GM21390 (cell line): Measurements from ENCODE around the gene RIMBP2.
A peak's percentile ranks its signal among the peaks of the same experiment; 100 is the strongest.

Experiments used
- ATAC-seq: cut with Tn5 transposase; IDR thresholded peaks from one replicate; pipeline ENCODE4 v1.9.1; 2021; ENCODE audit not compliant: unreplicated experiment

The RIMBP2 gene

GRCh38 chr12:130398100-130398848, 317.8 kb downstream of the RIMBP2 start:
- no peak for ATAC-seq

DNA sequence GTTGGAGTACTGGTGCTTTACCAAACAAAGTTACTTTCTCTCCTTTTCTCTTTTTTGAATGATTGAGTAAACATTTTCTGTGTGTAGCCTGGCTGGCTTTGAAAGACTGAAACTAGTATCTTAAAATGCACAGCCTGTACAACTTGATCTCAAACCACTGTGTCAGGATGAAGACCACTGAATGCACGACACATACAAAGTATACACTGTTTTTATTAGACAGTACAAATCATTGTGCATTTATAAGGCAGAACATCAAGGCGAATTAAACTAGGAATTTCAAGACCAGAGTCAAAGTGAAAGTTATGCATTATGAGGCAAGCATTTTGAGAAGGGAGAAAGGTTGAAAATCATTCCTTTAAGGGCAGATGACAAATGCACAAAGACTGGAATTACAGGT, 319.4 kb downstream of the RIMBP2 start:
- no peak for ATAC-seq

GRCh38 chr12:130394906-130395305, 321.2 kb downstream of the RIMBP2 start:
- ATAC-seq, result peak; percentile 51

DNA sequence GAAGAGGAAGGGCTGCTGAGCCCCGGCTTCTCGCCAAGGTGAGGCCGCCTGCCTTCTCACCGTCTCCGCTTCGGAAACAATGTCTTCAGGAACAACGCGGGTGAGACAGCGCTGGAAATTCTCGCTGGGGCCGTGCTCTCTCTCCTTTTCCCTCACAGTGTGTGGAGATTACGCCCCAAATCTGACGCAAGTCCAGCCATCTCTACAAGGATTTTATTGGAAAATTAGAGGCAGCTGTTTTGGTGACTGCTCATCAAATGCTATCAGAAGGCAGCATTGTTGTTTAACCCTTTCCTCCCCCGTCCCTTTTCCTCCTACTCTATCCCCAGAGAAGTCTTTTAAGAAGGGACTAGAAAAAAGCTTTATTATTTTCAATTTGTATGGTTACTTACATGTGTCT, 324.9 kb downstream of the RIMBP2 start:
- no peak for ATAC-seq

DNA sequence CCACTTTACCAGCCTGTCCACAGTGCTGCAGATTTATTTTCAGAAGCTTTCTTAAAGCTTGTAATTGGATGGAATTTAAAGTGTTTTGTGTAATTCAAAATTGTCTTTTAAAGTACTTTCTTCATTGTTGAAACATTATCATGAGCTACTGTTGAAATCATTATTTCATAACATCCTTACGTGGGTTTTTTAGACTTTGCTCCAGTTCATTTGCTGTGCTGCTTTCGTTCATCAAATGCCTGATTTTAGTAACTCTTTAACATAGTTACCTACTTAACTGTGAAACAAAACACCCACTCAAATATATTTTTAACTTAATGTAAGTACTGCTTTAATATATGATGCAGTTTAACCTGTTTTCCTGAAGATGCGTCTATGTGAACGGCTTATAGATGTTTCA, 330.9 kb downstream of the RIMBP2 start:
- no peak for ATAC-seq

DNA sequence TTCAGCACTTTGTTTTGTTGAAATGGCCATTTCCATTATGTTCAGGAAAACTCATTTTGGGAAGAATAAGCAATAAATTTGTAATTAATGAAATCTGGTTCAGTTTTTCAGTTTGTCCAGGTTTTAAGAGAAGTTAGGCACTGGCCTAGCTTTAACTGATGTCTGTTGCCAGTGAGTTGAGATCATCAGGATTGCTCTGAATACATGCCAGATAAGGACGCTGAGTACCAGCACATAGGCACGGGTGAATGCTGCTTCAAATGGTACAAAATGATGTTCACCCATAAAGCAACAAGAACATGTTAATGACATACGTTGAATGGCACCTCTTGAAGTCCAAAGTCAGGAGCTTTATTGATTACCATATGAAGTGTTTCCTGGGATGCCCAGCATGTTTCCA, 331.9 kb downstream of the RIMBP2 start:
- no peak for ATAC-seq

DNA sequence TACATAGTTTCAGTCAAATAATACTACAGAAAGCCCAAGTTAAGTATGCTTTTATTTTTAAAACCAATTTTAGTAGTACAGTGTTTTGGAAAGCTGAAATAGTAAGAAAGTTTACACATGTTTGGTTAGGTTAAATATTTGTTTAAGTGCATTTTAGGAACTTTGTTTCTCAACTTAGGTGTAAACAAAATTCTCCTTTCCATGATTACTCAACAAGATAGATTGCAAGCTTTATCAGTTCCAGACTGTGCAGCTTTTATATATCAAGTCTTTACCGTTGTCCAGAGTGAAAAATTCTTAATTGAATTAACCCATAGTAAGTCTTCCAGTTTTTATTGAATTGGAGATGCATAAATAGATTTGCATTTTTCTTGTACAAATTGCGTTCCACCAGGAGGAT, 333.3 kb downstream of the RIMBP2 start:
- ATAC-seq, result no peak

DNA sequence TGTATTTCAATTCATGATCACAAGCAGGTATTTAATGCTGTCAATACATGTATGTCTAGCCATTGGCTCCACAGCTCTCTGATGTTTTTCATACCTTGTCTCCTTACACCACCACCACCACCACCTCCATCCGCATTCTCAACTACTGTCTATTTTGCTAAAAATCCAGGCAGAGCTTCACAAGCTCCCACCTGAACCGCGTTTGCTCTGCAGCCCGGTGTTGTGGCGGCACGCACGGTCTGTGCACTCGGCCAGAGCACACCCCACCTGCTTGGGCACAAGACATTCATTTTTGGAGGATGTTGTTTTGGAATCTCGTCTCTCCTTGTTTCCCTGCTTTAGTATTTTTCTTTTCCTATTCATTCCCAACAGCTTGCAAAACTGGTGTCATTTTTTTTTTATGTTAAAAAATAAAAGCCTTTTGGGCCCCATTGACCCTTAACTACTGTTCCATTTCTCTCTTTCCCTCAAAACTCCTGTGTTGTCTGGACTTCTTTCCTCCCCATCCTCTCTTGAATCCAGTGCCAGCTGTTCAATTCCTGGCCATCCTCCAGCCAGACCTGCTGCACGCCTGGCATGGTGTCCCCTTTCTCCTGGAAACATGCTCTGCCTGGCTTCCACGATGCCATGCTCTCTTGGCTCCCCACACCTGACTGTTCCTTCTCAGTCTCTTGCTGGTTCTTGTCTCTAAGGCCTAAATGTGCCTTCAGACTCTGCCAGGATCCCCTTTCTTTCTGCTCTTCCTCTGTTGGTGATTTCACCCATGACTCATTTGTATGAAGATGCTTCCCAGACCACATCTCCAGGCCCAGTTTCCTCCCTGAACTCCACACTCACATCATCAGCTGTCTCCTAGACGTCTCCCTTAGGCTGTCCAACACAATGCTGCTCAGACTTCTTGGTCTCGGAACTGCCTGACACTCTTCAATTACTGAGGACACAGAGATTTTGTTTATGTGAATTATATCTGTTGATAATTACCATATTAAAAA, 340.5 kb downstream of the RIMBP2 start:
- no peak for ATAC-seq

DNA sequence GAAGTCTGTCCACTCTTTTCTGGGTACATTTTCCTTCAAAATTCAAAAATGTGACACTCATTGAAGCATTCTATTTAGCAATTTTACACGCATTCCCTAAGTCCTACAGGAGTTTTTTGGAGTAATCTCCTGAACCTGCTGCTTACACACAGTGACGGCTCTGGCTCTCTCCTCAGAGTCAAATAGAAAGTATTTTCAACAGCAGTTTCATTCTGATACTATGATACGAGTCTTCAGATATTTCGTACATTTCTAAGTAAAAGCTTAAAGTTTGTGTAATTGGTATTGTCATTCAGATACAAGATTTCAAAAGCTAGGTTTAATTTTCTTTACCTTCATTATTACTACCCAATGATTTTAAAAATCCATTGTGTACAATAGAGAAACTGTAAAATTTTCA, 342.0 kb downstream of the RIMBP2 start:
- ATAC-seq, result no peak

GRCh38 chr12:130372936-130373335, 343.2 kb downstream of the RIMBP2 start:
- no peak for ATAC-seq

- ATAC-seq, result no peak
These were observed 344.8 kb downstream of the RIMBP2 start for GRCh38 chr12:130371296-130371695.

- ATAC-seq, result no peak
These were observed 346.3 kb downstream of the RIMBP2 start for GRCh38 chr12:130369816-130370215.

GRCh38 chr12:130367523-130367922, 348.6 kb downstream of the RIMBP2 start:
- ATAC-seq, result no peak

DNA sequence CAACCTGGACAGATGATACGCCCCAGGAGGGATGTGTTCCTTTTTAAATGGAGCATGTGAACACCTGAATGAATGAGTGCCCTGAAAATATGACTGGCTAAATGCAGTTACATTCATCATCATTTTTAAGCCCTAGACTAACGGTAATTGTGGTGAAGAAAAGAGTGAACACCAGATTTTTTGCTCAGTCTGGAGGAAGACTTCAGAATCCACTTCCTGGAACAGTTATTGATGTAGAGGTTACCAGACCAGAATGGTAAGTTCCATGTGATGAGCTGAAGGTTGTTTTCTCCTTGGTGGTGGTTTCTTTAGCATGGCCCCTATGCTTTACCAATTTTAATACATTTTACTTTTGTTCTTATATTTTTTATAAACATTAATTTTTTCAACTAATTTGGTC, 349.1 kb downstream of the RIMBP2 start:
- no peak for ATAC-seq

GRCh38 chr12:130366159-130366558, 349.9 kb downstream of the RIMBP2 start:
- no peak for ATAC-seq

DNA sequence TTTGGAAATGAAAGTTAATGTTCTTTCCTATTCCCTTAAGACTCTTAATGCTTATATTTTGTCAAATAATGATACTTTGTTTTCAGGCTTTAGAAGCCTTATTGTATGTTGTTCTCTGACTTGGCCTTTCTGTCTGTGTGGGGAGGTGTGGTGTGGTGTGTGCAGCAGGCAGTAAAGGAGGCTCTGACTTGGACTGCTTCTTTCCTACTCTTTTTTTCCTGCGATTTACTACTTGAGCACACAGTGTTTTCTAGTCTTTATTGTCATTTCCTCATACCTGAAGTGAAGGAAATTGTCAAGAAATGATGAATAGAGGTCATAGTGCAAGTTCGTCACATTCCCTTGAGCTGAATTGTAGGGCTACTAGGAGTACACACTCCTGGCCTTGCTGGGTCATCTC, 351.5 kb downstream of the RIMBP2 start:
- no peak for ATAC-seq

DNA sequence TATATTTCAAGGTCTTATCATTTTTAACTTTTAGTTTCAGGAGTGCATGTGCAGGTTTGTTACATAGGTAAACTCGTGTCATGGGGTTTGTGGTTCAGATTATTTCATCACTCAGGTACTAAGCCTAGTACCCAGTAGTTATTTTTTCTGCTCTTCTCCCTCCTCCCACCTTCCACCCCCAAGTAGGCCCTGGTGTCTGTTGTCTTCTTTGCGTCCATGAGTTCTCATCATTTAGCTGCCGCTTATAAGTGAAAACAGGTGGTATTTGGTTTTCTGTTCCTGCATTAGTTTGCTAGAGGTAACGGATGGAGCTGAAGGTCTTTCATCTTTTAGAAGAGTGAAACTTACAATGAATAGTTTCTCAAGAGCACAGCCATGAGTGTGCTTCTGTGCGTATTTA, 354.0 kb downstream of the RIMBP2 start:
- ATAC-seq, result no peak

GRCh38 chr12:130357729-130358330, 358.3 kb downstream of the RIMBP2 start:
- no peak for ATAC-seq

GRCh38 chr12:130357241-130357640, 358.9 kb downstream of the RIMBP2 start:
- ATAC-seq, result no peak

- no peak for ATAC-seq
These were observed 359.9 kb downstream of the RIMBP2 start for GRCh38 chr12:130356222-130356621.

DNA sequence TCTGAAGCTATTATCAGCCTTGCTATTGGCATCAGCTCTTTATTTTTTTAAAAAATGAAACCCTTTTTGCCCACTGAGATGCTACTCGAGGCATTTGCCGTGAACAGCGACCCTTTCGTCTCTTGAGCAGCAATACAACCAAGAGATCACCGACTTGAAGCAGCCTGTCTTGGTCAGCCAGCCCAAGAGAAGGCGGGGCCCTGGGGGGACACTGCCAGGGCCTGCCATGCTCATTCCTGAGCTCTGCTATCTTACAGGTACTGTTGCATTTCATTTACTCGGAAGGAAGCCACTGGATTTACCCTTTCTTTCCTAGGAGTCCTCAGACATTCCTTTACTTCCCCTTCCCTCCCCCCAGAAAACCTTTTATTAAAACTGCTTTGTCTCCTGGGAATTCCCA, 361.7 kb downstream of the RIMBP2 start:
- ATAC-seq, result no peak

GRCh38 chr12:130353081-130353480, 363.0 kb downstream of the RIMBP2 start:
- no peak for ATAC-seq
